Stimulated activated naive CD8-positive, alpha-beta T cell treated with anti-CD3 and anti-CD28 coated beads, Interleukin-15, Interleukin-2, amounts not matched to agents 100 U/mL and 50 U/mL, for 24 hours (primary cell): ENCODE data around the gene MLXIP.
"Not testable (repeated sequence)": the region's sequence is repeated elsewhere in the genome, so short reads cannot be mapped to it uniquely, and the experiment has no call there.

Source experiments
- ATAC-seq: fragments of 150-1000 bp; cut with Tn5 transposase; one replicate; pipeline ENCODE4 v1.10.0; 2021
- DNase-seq: peaks from one replicate; pipeline ENCODE4 v3.0.0; 2021

MLXIP gene

DNA sequence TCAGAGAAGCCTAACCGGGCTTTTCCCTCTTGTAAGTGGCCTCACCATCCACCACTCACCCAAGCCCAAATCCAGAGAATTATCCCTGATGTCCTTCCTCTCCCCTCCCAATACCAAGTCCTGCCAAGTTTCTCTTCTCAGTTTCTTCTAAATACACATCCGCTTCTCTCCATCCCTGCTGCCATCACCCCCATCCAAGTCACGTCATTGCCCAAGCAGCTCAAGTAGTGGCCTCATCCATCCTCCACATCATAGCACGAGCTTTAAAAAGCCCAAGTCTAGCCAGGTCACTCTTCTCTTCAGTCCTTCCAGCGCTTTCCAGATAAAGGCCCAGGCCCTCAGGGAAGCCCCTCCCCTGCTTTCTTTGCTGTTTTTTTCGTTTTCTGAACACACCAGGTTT, 70.1 kb downstream of the MLXIP start:
- ATAC-seq = no peak

DNA sequence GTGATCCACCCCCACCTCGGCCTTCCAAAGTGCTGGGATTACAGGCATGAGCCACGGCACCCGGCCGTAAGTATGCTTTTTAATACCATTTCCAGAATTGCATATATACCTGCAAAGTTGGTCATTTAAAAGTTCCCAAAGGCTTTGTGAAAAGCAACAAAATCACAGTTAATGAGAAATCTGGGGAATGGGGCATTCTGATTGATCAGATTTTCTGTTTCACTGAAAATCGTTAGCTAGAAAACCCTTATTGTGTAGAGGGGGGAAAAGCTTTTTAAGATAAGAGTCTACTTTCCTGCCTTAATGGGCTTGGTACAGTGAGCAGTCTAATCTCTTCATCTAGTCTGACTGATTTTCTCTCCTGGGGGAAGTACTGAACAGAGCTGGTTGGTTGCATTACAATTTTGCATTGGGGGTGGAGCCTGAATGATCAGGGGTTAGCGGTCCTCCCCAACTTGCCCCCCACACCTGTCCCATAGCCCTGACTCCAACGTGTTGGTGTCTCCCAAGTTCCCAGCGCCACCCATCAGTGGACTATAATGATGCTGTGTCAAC, 71.6 kb downstream of the MLXIP start:
- ATAC-seq = no peak
- DNase-seq = no peak

More for the DNA sequence above, 70.1 kb downstream of the MLXIP start:
- DNase-seq = no peak

DNA sequence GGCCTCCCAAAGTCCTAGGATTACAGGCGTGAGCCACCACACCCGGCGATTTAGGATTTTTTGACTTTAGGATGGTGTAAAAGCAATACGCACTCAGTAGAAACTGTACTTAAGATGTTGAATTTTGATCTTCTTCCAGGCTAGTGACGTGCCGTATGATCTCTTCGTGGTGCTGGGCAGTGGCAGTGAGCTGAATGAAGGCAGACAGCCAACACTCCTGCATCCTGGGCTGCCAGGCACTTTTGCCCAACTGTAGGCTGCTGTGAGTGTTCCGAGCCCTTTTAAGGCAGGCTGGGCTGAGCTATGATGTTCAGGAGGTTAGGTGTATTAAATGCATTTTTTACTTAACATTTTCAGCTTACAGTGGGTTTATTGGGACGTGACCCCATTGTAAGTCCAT, 74.2 kb downstream of the MLXIP start:
- ATAC-seq (no peak), DNase-seq (no peak)

DNA sequence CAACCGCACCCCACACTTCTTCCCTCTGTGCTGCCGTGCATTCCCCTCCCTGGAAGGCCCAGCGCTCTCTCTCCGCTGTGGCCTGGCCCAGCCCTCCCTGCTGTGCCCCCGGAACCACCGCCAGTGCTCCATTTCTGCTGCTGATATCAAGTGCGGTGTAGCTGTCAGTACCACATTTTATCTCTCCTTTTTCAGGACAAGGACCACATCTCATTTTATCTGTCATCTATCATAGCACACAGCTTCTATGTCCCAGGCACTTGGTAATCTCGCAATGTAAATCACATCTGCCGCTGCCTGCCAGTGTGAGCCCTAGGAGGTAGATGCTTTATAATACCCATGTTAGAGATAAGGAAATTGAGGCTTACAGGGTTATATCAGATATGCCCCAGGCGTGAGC, 77.1 kb downstream of the MLXIP start:
- no peak for DNase-seq
- no peak for ATAC-seq

DNA sequence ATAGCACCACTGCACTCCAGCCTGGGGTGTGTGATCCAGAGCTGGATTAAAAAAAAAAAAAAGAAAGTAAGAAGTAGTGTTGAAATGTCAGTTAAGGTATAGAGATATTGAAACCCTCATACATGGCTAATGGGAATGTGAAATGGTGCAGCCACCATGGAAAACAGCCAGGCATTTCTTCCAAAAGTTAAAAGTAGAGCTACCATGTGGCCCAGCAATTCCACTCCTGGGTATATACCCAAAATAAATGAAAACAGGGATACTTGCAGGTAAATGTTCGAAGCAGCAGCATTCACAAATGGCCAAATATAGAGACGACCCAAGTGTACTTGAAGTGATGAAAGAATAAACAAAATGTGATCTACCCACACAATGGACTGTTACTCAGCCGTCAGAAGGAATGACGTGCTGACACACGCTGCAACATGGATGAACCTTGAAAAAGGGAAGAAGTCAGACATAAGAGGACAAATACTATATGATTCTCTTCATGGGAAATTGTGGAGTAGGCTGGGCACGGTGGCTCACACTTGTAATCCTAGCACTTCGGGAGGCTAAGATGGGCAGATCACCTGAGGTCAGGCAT, 80.2 kb downstream of the MLXIP start:
- ATAC-seq (no peak), DNase-seq (no peak)

DNA sequence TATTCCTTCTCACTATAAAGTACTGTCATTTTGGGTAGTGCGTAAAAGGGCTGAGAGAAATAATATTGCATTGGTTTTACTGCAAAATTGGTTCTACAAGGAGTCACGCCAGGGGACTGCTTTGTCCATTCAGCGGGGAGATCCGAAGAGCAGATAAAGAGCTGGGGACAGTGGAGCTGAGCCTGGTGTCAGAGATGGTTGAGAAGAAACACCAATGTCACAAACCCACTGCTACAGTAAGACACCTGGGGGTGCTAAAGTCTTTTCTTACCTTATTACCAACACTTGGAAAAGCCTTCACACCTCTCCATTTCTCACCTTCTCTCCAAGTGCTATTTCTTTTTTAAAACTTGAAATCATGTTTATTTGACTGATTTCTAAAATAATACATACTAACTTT, 81.3 kb downstream of the MLXIP start:
- ATAC-seq = no peak

DNA sequence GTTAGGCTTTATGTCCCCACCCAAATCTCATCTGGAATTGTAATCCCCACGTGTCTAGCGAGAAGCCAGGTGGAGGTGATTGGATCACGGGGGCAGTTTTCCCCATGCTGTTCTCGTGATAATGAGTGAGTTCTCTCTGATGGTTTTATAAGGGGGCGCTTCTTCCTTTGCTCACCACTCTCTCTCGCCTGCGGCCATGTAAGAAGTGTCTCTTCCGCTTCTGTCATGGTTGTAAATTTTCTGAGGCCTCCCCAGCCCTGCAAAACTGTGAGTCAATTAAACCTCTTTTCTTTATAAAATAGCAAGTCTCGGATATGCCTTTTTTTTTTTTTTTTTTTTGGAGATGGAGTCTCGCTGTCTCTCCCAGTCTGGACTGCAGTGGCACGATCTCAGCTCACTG, 82.2 kb downstream of the MLXIP start:
- no peak for DNase-seq
- ATAC-seq = no peak

More for the DNA sequence above, 81.3 kb downstream of the MLXIP start:
- no peak for DNase-seq

DNA sequence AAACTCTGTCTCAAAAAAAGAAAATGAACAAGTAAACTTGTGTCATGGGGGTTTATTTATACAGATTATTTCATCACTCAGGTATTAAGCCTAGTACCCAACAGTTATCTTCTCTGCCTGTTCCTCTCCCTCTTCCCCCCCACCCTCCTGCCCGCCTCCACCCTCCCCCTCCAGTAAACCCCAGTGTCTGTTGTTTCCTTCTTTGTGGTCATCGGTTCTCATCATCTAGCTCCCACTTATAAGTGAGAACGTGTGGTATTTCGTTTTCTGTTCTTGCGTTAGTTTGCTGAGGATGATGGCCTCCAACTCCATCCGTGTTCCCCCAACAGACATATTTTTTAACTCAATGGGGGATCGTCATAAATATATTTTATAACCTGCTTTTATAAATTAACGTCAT, 83.1 kb downstream of the MLXIP start:
- no peak for DNase-seq
- no peak for ATAC-seq

DNA sequence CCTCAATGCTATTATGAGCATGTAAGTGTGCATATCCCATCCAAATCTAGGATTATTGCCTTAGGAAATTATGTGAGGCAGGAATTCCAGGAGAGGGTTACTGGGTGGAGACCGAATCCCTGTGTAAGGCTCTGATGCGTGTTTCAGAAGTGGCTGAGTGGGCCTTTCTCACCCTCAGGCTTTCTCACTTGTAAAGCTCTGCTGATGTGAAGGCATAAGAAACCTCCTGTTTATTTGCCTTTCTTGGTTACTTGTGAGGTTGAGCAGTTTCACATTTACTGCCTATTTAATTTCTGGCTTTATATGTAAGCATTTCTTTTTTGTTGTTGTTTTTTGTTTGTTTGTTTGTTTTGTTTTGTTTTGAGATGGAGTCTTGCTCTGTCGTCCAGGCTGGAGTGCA, 84.4 kb downstream of the MLXIP start:
- DNase-seq (no peak), ATAC-seq (no peak)

DNA sequence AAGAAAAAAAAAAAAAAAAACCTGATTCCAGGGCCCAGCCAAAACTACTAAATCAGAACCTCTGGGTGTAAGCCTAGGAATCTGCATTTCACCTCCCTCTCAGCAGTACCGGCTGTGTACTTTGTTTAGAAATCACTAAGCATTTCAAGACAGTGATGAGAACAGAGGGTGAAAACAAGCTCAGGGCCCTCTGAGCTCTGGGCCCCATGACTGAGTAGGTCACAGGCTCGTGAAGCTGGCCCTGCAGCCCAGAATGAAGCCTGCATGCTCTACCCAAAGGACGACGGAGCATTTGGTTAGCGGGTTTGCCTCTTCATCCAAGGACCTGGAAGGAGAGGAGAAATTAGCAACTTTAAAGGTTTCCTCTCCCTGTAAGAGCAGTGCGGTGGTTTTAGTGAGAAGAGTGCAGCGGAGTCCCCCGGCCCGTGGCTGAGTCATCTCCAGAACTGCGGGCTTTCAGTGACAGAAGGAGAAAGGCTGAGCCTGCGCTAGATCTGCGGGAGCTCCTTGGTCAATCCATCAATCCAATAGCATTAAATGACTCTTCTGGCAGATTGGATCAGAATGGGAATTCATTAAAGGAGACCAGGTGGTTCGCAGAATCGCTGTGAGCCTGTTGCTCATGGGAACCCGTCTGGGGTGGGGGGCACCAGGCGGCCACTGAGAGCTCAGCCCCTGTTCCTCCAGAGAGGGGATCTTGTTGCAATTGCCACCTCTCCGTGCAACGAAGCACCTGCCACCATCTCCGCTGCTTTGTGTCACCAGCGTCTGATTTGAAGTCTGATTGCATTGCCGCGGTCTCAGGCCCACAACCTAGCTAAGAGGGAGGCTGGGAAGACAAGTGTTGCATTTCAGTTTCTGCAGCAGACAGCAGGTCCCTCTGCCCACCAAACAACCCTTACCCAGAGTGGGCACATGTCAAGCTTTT, 88.1 kb downstream of the MLXIP start:
- DNase-seq (peak; percentile 47), ATAC-seq (peak; percentile 73)

DNA sequence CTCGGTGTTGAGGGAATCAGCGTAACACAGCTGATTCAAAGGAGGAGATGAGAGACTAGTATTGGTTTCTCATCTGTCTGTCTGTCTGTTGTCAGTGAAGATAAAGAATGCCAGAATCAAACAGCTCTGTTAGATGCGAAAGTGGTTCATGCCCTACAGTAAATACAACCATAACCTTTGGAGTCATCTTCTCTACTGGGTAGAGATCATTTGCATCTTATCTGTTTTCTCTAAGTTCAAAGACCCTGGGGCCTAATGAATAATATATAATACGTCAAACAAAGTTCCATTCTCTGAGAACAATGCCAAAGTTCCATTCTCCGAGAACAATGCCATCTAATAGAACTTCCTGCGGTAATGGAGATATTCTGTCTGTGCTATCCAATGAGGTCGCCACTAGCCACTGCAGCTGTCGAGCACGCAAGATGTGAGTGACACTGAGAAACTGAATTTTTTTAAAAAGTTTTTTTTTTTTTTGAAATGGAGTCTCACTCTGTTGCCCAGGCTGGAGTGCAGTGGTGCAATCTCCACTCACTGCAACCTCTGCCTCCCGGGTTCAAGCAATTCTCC, 88.9 kb downstream of the MLXIP start:
- peak; percentile 26 for ATAC-seq
- no peak for DNase-seq

DNA sequence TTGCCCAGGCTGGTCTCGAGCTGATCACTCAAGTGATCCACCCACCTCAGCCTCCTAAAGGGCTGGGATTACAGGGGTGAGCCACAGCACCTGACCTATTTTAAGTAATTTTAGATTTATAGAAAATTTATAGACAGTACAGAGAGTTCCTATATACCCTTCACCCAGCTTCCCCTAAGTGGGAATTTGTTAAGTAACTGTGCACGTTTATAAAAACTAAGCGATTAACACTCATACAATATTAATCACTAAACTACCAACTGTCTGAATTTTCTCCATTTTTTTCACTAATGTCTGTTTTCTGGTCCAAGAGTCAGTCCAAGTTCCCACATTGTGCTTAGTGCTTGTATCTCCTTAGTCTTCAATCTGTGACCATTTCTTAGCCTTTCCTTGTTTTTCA, 89.9 kb downstream of the MLXIP start:
- no peak for DNase-seq
- ATAC-seq = no peak

DNA sequence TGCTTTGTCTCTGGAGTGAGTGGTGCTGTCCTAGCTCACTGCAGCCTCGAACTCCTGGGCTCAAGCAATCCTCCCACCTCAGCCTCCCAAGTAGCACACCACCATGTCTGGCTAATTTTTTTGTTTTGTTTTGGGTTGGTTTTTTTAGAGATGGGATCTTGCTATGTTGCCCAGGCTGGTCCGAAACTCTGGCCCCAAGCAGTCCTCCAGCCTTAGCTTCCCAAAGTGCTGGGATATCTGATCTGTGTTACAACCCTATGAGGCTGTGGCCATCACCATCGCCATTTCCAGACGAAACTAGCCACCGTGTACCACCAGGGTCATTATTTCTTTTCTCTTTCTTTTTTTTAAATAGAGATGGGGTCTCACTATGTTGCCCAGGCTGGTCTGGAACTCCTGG, 92.8 kb downstream of the MLXIP start:
- DNase-seq = no peak
- ATAC-seq = no peak

DNA sequence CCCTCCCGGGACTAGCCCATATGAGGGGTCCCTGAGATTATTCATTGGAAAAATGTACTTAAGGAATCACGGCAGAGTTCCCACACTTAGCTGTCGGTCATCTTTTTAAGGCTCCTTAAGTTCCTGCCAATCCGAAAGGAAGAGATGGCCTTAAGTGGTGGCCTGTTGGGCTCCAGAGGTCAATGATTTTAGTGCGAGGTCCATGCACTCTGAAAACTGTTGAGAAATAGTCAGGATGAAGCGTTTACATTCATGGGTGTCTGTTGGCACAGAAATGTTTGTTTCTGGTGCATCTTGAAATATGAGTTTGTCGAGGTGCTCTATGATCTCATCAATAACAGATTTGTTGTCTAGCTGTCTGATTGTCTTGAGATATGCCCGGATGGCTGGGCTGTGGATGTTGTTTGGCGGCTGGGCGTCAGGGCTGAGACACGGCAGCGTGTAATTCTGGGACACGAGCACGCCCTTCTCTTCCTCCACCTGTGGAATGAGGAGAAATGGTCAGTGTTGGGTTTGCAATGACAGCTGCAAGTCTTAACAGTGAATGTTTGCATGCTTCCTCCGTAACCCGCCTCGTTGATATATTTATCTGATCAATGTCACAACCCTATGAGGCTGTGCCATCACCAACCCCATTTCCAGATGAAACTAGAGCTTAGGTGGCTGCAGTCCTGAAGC, 93.8 kb downstream of the MLXIP start:
- DNase-seq = no peak
- ATAC-seq = no peak

DNA sequence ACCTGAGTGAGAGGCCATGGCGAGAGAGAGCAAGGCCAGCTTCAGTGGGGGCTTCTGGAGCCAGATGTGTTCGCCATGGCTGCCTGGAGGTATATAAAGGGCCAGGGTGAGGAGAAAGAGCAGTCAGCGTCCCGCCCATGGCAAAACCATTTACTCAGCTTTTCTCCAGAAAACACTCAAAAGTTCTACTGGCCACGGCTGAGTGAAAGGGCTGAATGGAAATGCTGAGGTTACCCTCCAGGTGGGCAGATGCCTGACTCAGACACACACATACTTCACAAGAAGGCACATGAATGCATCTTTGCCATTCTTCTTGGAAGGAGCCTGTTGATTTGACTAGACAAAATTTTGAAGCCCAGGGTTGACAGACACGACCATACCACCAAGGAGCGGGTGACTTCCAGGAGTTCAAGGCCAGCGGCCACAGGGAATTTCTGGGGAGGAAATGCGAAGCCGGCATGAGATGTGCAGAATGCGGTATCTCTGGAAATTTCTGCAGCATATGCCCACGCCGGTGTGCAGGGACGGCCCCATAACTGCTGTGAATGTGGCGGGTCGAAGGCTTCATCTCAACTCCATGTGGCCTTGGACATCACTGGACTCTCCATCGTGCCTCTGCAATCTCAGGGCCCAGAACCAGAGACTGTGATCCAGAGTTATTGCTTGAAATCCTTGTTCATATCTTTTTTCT, 95.7 kb downstream of the MLXIP start, which contains the start of gene IL31:
TSS of gene IL31 (minus strand) at position 67 of the 691 bp plus-strand sequence. CDS start at position 18, 49 bp downstream.
- peak; percentile 86 for ATAC-seq
- peak; percentile 21 for DNase-seq

DNA sequence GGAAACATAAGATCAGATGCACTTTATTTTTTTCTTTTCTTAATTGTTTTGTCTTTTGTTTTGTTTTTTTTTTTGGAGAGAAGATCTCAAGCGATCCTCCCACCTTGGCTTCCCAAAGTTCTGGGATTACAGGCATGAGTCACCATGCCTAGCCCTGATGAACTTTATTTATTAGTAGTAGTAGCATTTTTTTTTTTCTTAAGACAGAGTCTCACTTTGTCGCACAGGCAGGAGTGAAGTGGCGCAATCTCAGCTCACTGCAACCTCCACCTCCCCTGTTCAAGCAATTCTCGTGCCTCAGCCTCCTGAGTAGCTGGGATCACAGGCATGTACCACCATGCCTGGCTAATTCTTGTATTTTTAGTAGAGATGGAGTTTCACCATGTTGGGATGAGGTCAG, 97.9 kb downstream of the MLXIP start:
- not testable (repeated sequence) for ATAC-seq, DNase-seq

DNA sequence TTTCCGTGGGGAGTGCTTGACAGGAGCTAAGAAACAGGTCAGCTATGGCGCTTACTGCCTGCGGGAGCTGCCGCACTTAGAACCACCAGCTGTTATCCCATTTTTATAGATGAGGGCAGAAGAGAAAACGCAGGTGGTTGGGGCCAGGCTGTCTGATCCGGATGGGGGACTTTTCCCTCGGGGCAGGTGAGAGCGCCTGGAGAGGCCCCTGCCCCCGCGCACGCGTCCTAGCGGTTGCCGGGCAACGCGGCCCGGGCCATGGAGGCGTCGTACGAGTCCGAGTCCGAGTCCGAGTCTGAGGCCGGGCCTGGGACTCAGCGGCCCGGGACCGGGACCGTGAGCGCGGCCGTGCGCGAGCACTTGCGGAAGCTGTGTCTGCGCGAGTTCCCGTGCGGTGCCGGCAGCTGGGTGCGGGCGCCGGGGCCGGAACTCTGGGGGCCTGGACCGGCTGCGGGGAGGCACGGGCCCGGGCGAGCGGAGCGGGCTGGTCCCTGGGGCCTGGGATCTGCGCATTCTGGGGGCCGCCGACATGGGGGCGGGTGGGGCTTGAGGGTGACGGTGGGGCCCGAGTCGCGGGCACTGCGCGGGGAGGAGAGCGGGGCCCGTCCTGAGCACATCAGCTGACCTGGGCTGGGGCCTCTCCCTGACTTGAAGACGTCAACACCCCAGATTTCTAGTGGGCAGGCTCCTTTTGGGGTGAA, 104.5 kb downstream of the MLXIP start, which contains the start of gene LRRC43:
TSS of gene LRRC43 (plus strand) at position 237 of the 701 bp plus-strand sequence. CDS start at position 259, 22 bp downstream.
- DNase-seq = peak; percentile 40
- peak; percentile 62 for ATAC-seq

DNA sequence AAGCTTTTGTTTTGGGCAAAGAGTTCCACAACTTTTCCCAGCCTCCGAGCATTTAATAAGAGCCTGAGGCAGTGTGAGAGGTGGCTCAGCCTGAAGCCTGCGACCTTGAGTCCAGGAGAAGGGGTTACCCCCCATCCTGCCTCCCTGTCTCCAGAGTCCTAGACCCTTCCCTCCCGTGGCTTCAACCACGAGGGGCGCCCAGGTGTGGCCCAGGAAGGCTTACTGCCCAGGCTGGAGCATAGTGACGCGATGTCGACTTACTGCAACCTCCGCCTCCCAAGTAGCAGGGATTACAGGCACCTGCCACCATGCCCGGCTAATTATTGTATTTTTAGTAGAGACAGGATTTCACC, 105.0 kb downstream of the MLXIP start:
- DNase-seq (no peak), ATAC-seq (no peak)

DNA sequence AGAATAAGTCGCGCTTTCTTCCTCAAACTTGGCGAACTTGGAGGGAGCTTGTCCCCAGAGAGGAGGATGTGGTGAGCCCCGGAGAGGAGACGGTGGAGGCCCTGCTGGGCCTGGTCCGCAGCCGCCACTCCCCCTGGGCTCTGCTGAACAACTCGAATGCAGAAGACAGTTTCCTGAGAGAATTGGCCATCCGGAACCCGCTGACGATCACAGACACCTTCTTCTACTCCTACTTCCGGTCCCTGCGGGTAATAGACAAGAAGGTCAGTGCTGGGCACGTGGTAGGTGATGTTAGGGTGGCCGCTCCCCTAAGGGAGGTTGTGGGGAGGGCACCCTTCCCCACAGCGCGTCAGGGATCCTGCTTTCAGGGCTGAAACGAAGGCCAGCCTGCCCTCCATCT, 106.0 kb downstream of the MLXIP start:
- ATAC-seq (peak; percentile 29), DNase-seq (no peak)

DNA sequence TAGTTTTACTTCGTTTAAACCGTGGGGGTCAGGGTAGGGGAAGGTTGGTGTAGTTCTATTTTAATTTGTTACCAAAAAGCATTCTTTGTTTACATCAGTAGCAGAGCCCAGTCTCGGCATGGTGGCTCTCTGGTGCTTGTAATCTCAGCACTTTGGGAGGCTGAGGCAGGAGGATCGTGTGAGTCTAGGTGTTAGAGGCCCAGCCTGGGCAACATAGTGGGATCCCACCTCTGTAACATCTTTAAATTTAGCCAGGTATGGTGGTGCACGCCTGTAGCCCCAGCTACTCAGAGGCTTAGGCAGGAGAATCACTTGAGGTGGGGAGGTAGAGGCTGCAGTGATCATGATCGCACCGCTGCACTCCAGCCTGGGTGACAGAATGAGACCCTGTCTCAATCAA, 106.5 kb downstream of the MLXIP start:
- ATAC-seq = no peak
- DNase-seq = no peak

DNA sequence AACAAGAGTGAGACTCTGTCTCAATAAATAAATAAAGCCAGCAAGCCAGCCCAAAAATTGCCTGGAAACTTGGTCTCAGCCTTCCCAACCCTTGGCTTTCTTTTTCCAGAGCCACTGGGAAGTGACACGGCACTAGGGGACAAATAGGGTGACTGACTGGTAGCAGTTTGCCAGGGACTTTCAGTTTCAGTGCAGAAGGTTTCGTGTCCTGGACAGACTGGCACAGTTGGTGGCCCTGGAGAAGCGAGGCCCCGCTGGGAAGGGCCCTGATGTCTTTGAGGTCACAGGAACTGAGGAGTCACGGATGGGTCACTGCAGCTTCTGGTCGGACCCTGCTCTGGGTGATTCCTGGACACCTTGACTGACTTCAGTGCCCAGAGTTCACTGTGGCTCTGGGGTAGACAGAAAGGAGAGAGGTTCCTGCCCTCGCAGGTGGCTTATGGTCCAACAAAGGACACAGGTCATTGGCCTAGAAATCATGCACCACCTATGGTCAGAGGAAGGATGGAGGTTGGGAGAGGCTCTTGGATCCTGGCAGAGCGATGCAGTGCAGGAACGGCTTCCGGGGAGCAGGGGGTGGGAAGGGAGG, 107.0 kb downstream of the MLXIP start:
- DNase-seq = no peak
- ATAC-seq = no peak
